GM12878 (cell line): ENCODE measurements around the gene FAM217B. TPM values are rescaled to one million over a fixed set of nuclear protein-coding genes. Genes with fewer than 3 reads are reported as not detected.

Source experiments
- ATAC-seq: fragments of 200-7000 bp; cut with Tn5 transposase; 3 replicates; pipeline ENCODE4 v1.9.1; 2020; ENCODE audit warnings: mild to moderate bottlenecking, moderate library complexity
- BruUV-seq: library from RNA; stranded (reverse); fragments of 400-500 nt; replicated peaks from 2 replicates; lab custom pipeline; 2021; lab: Mats Ljungman, UMichigan
- CTCF ChIA-PET: fragments of 300-600 bp; sonication (Branson Sonifier 250); formaldehyde crosslinking; extraction: SDS; loops from one replicate; lab custom pipeline; 2021; ENCODE audit warnings: inconsistent platforms; lab: Yijun Ruan, JAX
- POLR2A ChIA-PET: fragments of 350-600 bp; formaldehyde crosslinking; extraction: SDS; loops from one replicate; lab custom pipeline; 2021; ENCODE audit warnings: inconsistent platforms; lab: Charles Lee
- RAD21 ChIA-PET: fragments of 300-600 bp; sonication (Branson Sonifier 250); formaldehyde crosslinking; loops from one replicate; lab custom pipeline; 2023; ENCODE audit warnings: antibody characterized with exemption; ENCODE audit not compliant: unreplicated experiment; lab: Charles Lee
- SMC1A ChIA-PET: fragments of 300-600 bp; sonication (Branson Sonifier 250); formaldehyde crosslinking; loops from one replicate; lab custom pipeline; 2023; ENCODE audit not compliant: unreplicated experiment, uncharacterized antibody; lab: Charles Lee
- DNase-seq: peaks from one replicate; pipeline ENCODE4 v3.0.0-alpha.2; 2011; ENCODE audit warnings: low read depth, low spot score
- FAIRE-seq: peaks from 3 replicates; lab custom pipeline; 2011; peaks lifted over from hg19 to GRCh38; lab: Jason Lieb, UNC
- H2AFZ ChIP-seq: 2 replicates; pipeline ENCODE4 v1.6.0; 2011; ENCODE audit warnings: low read depth, low read length, control low read depth; ENCODE audit not compliant: control insufficient read depth
- H3K27ac ChIP-seq: 2 replicates; pipeline ENCODE4 v1.5.1; 2011; ENCODE audit warnings: control low read depth; ENCODE audit not compliant: control insufficient read depth, insufficient read depth
- H3K27me3 ChIP-seq, 2 experiments: replicated peaks in 1 of 2; 2 replicates each; pipeline versions ENCODE4 v1.6.0 to v1.6.1; 2011; ENCODE audit warnings: low read length in 1 of 2; ENCODE audit not compliant: control insufficient read depth in 2 of 2, insufficient read depth in 2 of 2
- H3K36me3 ChIP-seq, 2 experiments: 2 replicates each; pipeline ENCODE4 v1.5.1; 2011; ENCODE audit warnings: low read length in 1 of 2; ENCODE audit not compliant: control insufficient read depth in 2 of 2, insufficient read depth in 2 of 2
- H3K4me1 ChIP-seq: 2 replicates; pipeline ENCODE4 v1.6.1; 2011; ENCODE audit warnings: mild to moderate bottlenecking, low read length, moderate library complexity, mixed read lengths; ENCODE audit not compliant: control insufficient read depth, insufficient read depth
- H3K4me2 ChIP-seq: 2 replicates; pipeline ENCODE4 v1.6.0; 2011; ENCODE audit warnings: control low read depth; ENCODE audit not compliant: control insufficient read depth, insufficient read depth
- H3K4me3 ChIP-seq: fragments of 200-600 bp; sonication (generic); 2 replicates; pipeline ENCODE4 v1.5.1; 2016
- H3K79me2 ChIP-seq: 2 replicates; pipeline ENCODE4 v1.6.0; 2011; ENCODE audit warnings: low read length; ENCODE audit not compliant: control insufficient read depth, insufficient read depth
- H3K9ac ChIP-seq: 2 replicates; pipeline ENCODE4 v1.8.0; 2011; ENCODE audit warnings: low read length, control low read depth, mixed read lengths; ENCODE audit not compliant: control insufficient read depth, insufficient read depth
- H3K9me3 ChIP-seq: replicated peaks from 3 replicates; pipeline ENCODE4 v1.5.1; 2011; ENCODE audit warnings: mild to moderate bottlenecking, low read length; ENCODE audit not compliant: control insufficient read depth, insufficient read depth
- H4K20me1 ChIP-seq: 2 replicates; pipeline ENCODE4 v1.6.0; 2011; ENCODE audit not compliant: control insufficient read depth, insufficient read depth
- BACH1 ChIP-seq: fragments of 450-650 bp; IDR thresholded peaks from 2 replicates; pipeline ENCODE4 v1.6.1; 2017; ENCODE audit warnings: mild to moderate bottlenecking, borderline replicate concordance
- CREM ChIP-seq: IDR thresholded peaks from 2 replicates; pipeline ENCODE4 v1.6.1; 2014; ENCODE audit warnings: antibody characterized with exemption, low read depth
- EED ChIP-seq: sonication (generic); IDR thresholded peaks from 2 replicates; pipeline ENCODE4 v1.6.1; 2016; ENCODE audit warnings: antibody characterized with exemption, low read depth
- GABPA ChIP-seq: IDR thresholded peaks from 2 replicates; pipeline ENCODE4 v1.6.1; 2014; ENCODE audit warnings: antibody characterized with exemption, low read depth, mild to moderate bottlenecking, inconsistent platforms
- JUNB ChIP-seq: IDR thresholded peaks from 2 replicates; pipeline ENCODE4 v1.6.1; 2016; ENCODE audit warnings: antibody characterized with exemption, mild to moderate bottlenecking
- KAT2A ChIP-seq: conservative IDR thresholded peaks from 2 replicates; pipeline ENCODE4 v1.6.1; 2011; ENCODE audit warnings: low read depth, low read length; ENCODE audit not compliant: control insufficient read depth
- MYC ChIP-seq: IDR thresholded peaks from 2 replicates; pipeline ENCODE4 v1.6.1; 2011; ENCODE audit warnings: mild to moderate bottlenecking, low read length, moderate library complexity, inconsistent platforms; ENCODE audit not compliant: insufficient read depth, insufficient replicate concordance, insufficient read length, severe bottlenecking
- RAD21 ChIP-seq: IDR thresholded peaks from 2 replicates; pipeline ENCODE4 v1.6.1; 2011; ENCODE audit warnings: mild to moderate bottlenecking, low read depth, low read length, moderate library complexity; ENCODE audit not compliant: insufficient read depth
- RAD51 ChIP-seq: fragments of 450-650 bp; IDR thresholded peaks from 2 replicates; pipeline ENCODE4 v1.6.1; 2016; ENCODE audit warnings: moderate library complexity, mild to moderate bottlenecking, inconsistent platforms
- SP1 ChIP-seq: IDR thresholded peaks from one replicate; pipeline ENCODE4 v1.6.1; 2011; ENCODE audit warnings: low read depth, low read length
- SUZ12 ChIP-seq: fragments of 200-600 bp; sonication (generic); IDR thresholded peaks from one replicate; pipeline ENCODE4 v1.6.1; 2018; ENCODE audit warnings: antibody characterized with exemption, mild to moderate bottlenecking; ENCODE audit not compliant: unreplicated experiment
- ZNF217 ChIP-seq: fragments of 450-650 bp; IDR thresholded peaks from 2 replicates; pipeline ENCODE4 v1.6.1; 2017; ENCODE audit warnings: antibody characterized with exemption, mild to moderate bottlenecking
- WGBS: methylation state at CpG from one replicate; pipeline ENCODE4 v1.1.6; 2016; ENCODE audit warnings: low lambda C conversion rate; ENCODE audit not compliant: insufficient replicate concordance, insufficient coverage; ENCODE audit errors: missing lambda C conversion rate; 5-methylcytosine and 5-hydroxymethylcytosine counted together
- in situ Hi-C: fragments of 300-500 bp; cut with MboI; formaldehyde crosslinking; loops from 9 replicates; pipeline ENCODE4 v1.14.3; 2018; ENCODE audit warnings: mixed read lengths
- intact Hi-C: fragments of 100-400 bp; cut with micrococcal nuclease; formaldehyde crosslinking; loops from one replicate; pipeline ENCODE4 v1.14.2; 2022; ENCODE audit not compliant: unreplicated experiment
- polyA plus RNA-seq, 11 experiments: library from polyadenylated mRNA; depleted of rRNA in 4 of 11; unstranded in 6 of 11; stranded (reverse) in 5 of 11; fragments of >200 nt; fragmentation: Nextera tagmentation in 4 of 11; fragmentation: Illumina TruSeq in 1 of 11; extraction: Ambion mirVana in 4 of 11; extraction: Trizol in 1 of 11; gene quantifications; 1 replicate in 1 of 11; 2 replicates in 10 of 11; pipeline versions ENCODE4 v1.2.1 to v1.2.3, GENCODE V29; 2011 to 2016; ENCODE audit warnings: inconsistent platforms in 2 of 11, missing spikeins in 2 of 11, low read depth in 1 of 11
- total RNA-seq, 4 experiments: library from RNA; depleted of rRNA in 3 of 4; stranded (reverse); fragments of >200 nt in 3 of 4; fragmentation: Illumina TruSeq in 1 of 4; extraction: Trizol in 1 of 4; gene quantifications; 2 replicates each; pipeline versions ENCODE4 v1.2.1 to v1.2.3, GENCODE V29; 2013 to 2021
- TF ChIP-seq, protein P1 (sequence below): IDR thresholded peaks from 2 replicates; pipeline ENCODE4 v1.6.1; 2011; ENCODE audit warnings: mild to moderate bottlenecking, low read depth, low read length, moderate library complexity; ENCODE audit not compliant: insufficient replicate concordance
- TF ChIP-seq, protein P2 (sequence below): fragments of 450-650 bp; IDR thresholded peaks from 2 replicates; pipeline ENCODE4 v1.6.1; 2017; ENCODE audit warnings: mild to moderate bottlenecking
- TF ChIP-seq, protein P3 (sequence below): fragments of 450-650 bp; IDR thresholded peaks from 2 replicates; pipeline ENCODE4 v1.6.1; 2017; ENCODE audit warnings: mild to moderate bottlenecking, moderate library complexity

FAM217B gene
- total and polyA plus RNA-seq, 10 of the 15 experiments (the other 5 are each of a cell fraction or from before 2014, with no cell fraction given), result 6.3 to 18.3 (median 10.6) TPM

DNA sequence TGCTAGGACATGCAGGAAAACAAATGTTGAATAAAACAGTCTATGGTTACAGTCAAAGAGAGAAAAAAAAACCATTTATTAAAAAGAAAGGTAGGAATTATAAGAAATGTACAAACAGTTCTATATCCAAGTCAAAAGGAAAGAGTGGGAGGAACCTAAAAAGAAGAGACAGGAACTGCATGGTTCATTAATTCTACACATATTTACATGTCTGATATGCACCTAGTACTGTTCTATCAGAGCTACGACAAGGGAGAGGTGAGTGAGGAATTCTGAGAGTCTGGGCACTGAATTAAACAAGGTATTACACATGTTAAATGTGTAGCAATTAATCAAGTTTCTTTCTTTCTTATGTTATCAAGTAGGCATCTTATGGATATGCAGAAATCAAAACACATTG, 48.6 kb upstream of the FAM217B start (continued):
- TF ChIP-seq, protein P1, sequence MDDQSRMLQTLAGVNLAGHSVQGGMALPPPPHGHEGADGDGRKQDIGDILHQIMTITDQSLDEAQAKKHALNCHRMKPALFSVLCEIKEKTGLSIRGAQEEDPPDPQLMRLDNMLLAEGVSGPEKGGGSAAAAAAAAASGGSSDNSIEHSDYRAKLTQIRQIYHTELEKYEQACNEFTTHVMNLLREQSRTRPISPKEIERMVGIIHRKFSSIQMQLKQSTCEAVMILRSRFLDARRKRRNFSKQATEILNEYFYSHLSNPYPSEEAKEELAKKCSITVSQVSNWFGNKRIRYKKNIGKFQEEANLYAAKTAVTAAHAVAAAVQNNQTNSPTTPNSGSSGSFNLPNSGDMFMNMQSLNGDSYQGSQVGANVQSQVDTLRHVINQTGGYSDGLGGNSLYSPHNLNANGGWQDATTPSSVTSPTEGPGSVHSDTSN, result no peak
- no peak for TF ChIP-seq MYC
- no peak for TF ChIP-seq SUZ12

DNA sequence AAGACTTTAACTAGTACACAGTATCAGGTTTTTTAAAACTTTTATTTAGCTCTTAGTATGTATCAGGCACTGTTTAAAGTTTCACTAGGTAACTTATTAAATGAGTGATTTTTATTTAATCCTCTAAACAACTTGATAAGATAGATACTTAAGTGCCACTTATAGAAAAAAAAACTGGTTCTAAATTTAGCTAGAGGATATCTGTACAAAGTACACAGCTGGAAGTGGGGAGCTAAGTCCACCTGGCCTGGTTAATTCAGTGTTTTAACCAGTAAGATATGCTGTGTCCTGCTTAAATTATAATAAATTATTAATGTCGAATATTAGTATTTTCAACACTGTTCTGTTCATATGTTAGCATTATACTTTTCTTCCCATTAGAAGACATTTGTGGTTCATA, 44.3 kb upstream of the FAM217B start:
- CTCF ChIA-PET, result interaction anchor here (1.1 kb wide), 1 partner anchor 13 kb away, joined by 3 read pairs; no protein-coding TSS in a partner anchor
- no peak overlapping the region for H3K4me2 ChIP-seq
- H2AFZ ChIP-seq, result no peak overlapping the region
- no peaks in the 10 kb centered on the region for H3K36me3 ChIP-seq
- H3K27ac ChIP-seq, result no peak overlapping the region
- H3K4me1 ChIP-seq, result no peaks in the 10 kb centered on the region; the same call in 1 of the 2 replicates
- no peaks in the 10 kb centered on the region; a peak in 1 of 4 replicates for H3K27me3 ChIP-seq
- SMC1A ChIA-PET, result interaction anchor here (0.6 kb wide), 1 partner anchor 30 kb away, joined by 3 read pairs; no protein-coding TSS in a partner anchor
- H3K79me2 ChIP-seq, result no peaks in the 10 kb centered on the region
- no peak for DNase-seq
- ATAC-seq, result no peak
- H3K4me3 ChIP-seq, result no peak overlapping the region
- RAD21 ChIA-PET, result no interaction called here
- in situ Hi-C loops, result no loop called here
- POLR2A ChIA-PET, result no interaction called here
- H3K9ac ChIP-seq, result no peak overlapping the region
- no peaks in the 10 kb centered on the region for H4K20me1 ChIP-seq
- BruUV-seq, result no TSS peak
- no peaks in the 10 kb centered on the region for H3K9me3 ChIP-seq
- FAIRE-seq, result no peak
- intact Hi-C loops, result no loop called here
- 39% methylated on average over 1 of the region's 1 CpG for WGBS
- TF ChIP-seq GABPA, result no peak
- TF ChIP-seq RAD51, result no peak
- no peak for TF ChIP-seq JUNB
- TF ChIP-seq RAD21, result no peak
- no peak for TF ChIP-seq EED
- TF ChIP-seq, protein P1, result no peak
- no peak for TF ChIP-seq SP1
- TF ChIP-seq BACH1, result no peak
- TF ChIP-seq, protein P2, sequence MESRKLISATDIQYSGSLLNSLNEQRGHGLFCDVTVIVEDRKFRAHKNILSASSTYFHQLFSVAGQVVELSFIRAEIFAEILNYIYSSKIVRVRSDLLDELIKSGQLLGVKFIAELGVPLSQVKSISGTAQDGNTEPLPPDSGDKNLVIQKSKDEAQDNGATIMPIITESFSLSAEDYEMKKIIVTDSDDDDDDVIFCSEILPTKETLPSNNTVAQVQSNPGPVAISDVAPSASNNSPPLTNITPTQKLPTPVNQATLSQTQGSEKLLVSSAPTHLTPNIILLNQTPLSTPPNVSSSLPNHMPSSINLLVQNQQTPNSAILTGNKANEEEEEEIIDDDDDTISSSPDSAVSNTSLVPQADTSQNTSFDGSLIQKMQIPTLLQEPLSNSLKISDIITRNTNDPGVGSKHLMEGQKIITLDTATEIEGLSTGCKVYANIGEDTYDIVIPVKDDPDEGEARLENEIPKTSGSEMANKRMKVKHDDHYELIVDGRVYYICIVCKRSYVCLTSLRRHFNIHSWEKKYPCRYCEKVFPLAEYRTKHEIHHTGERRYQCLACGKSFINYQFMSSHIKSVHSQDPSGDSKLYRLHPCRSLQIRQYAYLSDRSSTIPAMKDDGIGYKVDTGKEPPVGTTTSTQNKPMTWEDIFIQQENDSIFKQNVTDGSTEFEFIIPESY, result no peak
- TF ChIP-seq, protein P3, sequence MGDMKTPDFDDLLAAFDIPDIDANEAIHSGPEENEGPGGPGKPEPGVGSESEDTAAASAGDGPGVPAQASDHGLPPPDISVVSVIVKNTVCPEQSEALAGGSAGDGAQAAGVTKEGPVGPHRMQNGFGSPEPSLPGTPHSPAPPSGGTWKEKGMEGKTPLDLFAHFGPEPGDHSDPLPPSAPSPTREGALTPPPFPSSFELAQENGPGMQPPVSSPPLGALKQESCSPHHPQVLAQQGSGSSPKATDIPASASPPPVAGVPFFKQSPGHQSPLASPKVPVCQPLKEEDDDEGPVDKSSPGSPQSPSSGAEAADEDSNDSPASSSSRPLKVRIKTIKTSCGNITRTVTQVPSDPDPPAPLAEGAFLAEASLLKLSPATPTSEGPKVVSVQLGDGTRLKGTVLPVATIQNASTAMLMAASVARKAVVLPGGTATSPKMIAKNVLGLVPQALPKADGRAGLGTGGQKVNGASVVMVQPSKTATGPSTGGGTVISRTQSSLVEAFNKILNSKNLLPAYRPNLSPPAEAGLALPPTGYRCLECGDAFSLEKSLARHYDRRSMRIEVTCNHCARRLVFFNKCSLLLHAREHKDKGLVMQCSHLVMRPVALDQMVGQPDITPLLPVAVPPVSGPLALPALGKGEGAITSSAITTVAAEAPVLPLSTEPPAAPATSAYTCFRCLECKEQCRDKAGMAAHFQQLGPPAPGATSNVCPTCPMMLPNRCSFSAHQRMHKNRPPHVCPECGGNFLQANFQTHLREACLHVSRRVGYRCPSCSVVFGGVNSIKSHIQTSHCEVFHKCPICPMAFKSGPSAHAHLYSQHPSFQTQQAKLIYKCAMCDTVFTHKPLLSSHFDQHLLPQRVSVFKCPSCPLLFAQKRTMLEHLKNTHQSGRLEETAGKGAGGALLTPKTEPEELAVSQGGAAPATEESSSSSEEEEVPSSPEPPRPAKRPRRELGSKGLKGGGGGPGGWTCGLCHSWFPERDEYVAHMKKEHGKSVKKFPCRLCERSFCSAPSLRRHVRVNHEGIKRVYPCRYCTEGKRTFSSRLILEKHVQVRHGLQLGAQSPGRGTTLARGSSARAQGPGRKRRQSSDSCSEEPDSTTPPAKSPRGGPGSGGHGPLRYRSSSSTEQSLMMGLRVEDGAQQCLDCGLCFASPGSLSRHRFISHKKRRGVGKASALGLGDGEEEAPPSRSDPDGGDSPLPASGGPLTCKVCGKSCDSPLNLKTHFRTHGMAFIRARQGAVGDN, result no peak
- no peak for TF ChIP-seq KAT2A
- no peak for TF ChIP-seq CREM
- TF ChIP-seq ZNF217, result no peak
